T-helper 17 cell (primary cell): ENCODE measurements around the gene HBM. TPM values are rescaled to one million over a fixed set of nuclear protein-coding genes. Genes with fewer than 3 reads are reported as not detected.
"Not testable (repeated sequence)": the region's sequence is repeated elsewhere in the genome, so short reads cannot be mapped to it uniquely, and the experiment has no call there.

Experiments used
- ATAC-seq: fragments of 150-1000 bp; cut with Tn5 transposase; 2 replicates; pipeline ENCODE4 v1.10.0; 2021; ENCODE audit warnings: mild to moderate bottlenecking, moderate library complexity
- DNase-seq, 3 donors: peaks; one replicate each; pipeline versions ENCODE4 v3.0.0 to v3.0.0-alpha.2; 2020 to 2021
- H3K9me3 ChIP-seq: one replicate; pipeline ENCODE4 v1.7.0; 2013; ENCODE audit warnings: low read length, mild to moderate bottlenecking; ENCODE audit not compliant: control insufficient read depth, poor library complexity, severe bottlenecking
- H3K27ac Mint-ChIP-seq: one replicate; pipeline ENCODE4 v1.8.0; 2022; ENCODE audit warnings: mild to moderate bottlenecking, moderate library complexity, mixed read lengths
- H3K27me3 Mint-ChIP-seq: one replicate; pipeline ENCODE4 v1.8.0; 2022; ENCODE audit warnings: mixed read lengths
- H3K36me3 Mint-ChIP-seq: one replicate; pipeline ENCODE4 v1.8.0; 2022; ENCODE audit warnings: low read depth, mixed read lengths
- H3K4me1 Mint-ChIP-seq: one replicate; pipeline ENCODE4 v1.8.0; 2022; ENCODE audit warnings: mild to moderate bottlenecking, mixed read lengths
- H3K4me3 Mint-ChIP-seq: one replicate; pipeline ENCODE4 v1.8.0; 2022; ENCODE audit warnings: mild to moderate bottlenecking, moderate library complexity, mixed read lengths
- total RNA-seq, 4 donors: library from RNA in 2 of 4; stranded (reverse) in 2 of 4; gene quantifications; one replicate each; pipeline ENCODE4 v1.2.3 and lab custom pipeline; 2022 to 2026

The HBM gene, protein sequence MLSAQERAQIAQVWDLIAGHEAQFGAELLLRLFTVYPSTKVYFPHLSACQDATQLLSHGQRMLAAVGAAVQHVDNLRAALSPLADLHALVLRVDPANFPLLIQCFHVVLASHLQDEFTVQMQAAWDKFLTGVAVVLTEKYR
- total RNA-seq (not detected), total RNA-seq (lab: John Stamatoyannopoulos, UW) (0 to 0.12 reads per million in 2 donors)

DNA sequence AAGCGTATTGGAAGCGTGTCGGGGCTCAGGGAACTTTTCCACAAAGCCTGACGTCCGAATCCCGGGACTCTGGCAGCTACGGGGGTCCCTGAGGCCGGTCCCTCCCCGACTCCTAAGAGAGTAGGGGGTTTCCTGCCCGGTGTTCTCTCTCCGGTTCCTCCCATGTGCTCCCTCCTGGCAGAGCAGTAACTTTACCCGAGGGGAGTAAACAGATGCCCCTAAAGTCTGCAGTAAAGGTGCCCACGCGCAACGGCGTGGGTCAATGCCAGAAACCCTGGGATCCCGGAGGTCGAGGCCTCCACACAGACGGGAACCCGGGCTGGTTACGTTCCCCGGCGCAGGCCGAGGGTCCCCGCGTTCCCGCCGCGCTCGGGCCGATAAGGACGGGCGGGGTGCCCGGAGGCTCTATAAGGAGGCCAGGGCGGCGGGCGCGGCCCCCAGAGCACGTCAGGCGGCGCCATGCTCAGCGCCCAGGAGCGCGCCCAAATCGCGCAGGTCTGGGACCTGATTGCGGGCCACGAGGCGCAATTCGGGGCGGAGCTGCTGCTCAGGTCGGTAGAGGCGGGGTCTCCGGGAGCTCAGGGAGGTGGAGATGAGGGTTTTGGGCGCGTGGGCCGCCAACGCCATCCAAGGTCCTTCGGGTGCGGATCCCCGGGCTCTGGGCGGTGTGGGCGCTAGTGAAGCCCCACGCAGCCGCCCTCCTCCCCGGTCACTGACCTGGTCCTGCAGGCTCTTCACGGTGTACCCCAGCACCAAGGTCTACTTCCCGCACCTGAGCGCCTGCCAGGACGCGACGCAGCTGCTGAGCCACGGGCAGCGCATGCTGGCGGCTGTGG, at the start of gene HBM:
HBM (plus strand) TSS at position 440 of the 836 bp plus-strand sequence; CDS start at position 460, 20 bp downstream.
- peak; percentile 53 for ATAC-seq
- DNase-seq: no peak
- H3K4me3 Mint-ChIP-seq: peak within 1 kb of the TSS; percentile 70
- peaks cover 9% of the 10 kb centered on the region for H3K4me1 Mint-ChIP-seq
- H3K27ac Mint-ChIP-seq: no peak within 1 kb of the TSS
- H3K36me3 Mint-ChIP-seq: peaks cover 2% of the 10 kb centered on the region
- H3K9me3 ChIP-seq: no peaks in the 10 kb centered on the region
- peaks cover 36% of the 10 kb centered on the region for H3K27me3 Mint-ChIP-seq

DNA sequence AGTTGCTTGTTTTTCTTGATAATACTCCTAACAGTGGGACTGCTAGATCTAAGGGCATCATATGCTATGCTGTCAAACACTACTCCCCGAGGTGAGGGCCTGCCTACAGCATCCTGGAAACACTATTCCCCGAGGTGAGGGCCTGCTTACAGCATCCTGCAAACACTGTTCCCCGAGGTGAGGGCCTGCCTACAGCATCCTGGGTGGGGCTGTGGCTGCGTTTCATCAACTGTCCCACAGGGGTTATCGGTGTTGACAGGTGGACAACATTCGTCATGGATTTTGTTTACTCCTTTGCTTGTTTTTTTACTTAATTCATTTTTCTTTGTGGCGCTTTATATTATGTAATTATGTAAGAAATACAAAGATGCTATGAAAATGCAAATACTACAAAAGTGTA, 49.8 kb upstream of the HBM start:
- peaks cover 7% of the 10 kb centered on the region for H3K4me1 Mint-ChIP-seq
- H3K9me3 ChIP-seq: no peaks in the 10 kb centered on the region
- no peaks in the 10 kb centered on the region for H3K27me3 Mint-ChIP-seq
- ATAC-seq (no peak), DNase-seq (no peak)
- peaks cover 2% of the 10 kb centered on the region for H3K36me3 Mint-ChIP-seq
- no peak overlapping the region for H3K4me3 Mint-ChIP-seq
- no peak overlapping the region for H3K27ac Mint-ChIP-seq

DNA sequence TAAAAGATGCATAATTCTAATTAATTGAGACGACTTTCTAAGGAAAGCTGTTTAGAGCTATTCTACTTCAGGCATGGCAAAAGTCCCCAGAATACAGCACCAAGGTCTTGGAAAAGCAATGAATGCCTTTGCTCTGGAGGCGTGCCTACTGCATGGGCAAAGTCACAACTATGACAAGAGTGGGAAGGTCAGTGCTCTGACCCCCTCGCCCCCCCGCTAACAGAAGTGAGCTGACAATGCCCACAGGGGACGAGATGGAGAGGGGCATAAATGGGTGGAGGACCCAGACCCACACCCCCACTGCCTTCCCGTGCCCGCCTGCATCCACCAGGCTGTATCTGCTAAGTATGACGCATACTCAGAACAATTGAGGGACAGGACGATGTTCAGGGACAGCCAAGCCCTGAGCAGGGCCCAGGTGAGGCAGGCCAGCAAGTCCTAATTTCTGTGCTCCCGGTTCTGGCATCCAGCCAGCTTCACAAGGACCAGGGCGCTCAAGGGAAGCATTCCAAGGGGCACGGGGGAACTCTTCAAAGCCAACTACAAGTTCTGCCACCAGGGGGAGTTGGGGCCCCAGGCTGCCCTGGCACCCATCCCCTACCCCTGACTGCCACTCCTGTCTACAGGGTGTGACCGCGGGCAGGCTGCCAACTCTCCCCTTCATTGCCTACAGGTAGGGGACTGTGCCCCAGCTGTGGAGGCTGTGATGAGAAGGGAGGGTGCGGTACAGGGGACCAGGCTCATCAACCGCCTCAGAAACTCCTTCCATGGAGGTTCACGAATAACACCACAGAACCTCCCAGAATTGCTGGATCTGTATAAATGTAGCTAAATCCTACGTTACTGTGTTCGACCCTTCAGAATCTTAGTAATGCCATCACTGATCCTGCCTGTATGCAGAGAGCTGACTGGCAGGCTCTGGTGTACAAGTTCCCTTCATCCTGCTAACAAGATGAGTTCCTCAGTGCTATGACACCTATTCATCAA, 48.1 kb upstream of the HBM start:
- ATAC-seq (peak; percentile 79), DNase-seq (peak; percentile 42 to 58 (median 43))
- no peaks in the 10 kb centered on the region for H3K27me3 Mint-ChIP-seq
- peaks cover 7% of the 10 kb centered on the region for H3K4me1 Mint-ChIP-seq
- H3K4me3 Mint-ChIP-seq: no peak overlapping the region
- H3K36me3 Mint-ChIP-seq: peaks cover 2% of the 10 kb centered on the region
- no peaks in the 10 kb centered on the region for H3K9me3 ChIP-seq
- no peak overlapping the region for H3K27ac Mint-ChIP-seq

DNA sequence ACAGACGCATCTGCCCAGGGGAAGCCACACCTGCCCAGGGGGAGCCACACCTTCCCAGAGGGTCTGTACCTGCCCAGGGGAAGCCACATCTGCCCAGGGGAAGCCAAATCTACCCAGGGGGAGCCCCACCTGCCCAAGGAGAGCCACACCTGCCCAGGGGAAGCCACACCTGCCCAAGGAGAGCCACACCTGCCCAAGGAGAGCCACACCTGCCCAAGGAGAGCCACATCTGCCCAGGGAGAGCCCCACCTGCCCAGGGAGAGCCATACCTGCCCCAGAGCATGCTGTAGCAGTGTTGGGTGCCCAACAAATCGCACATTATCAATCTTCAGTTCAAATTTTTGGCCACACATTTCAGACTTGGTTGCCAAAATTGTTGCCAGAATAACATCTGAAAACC, 46.9 kb upstream of the HBM start:
- H3K27ac Mint-ChIP-seq: no peak overlapping the region
- H3K4me1 Mint-ChIP-seq: peaks cover 7% of the 10 kb centered on the region
- DNase-seq: no peak
- no peaks in the 10 kb centered on the region for H3K9me3 ChIP-seq
- H3K27me3 Mint-ChIP-seq: no peaks in the 10 kb centered on the region
- no peak for ATAC-seq
- peaks cover 2% of the 10 kb centered on the region for H3K36me3 Mint-ChIP-seq
- no peak overlapping the region for H3K4me3 Mint-ChIP-seq

DNA sequence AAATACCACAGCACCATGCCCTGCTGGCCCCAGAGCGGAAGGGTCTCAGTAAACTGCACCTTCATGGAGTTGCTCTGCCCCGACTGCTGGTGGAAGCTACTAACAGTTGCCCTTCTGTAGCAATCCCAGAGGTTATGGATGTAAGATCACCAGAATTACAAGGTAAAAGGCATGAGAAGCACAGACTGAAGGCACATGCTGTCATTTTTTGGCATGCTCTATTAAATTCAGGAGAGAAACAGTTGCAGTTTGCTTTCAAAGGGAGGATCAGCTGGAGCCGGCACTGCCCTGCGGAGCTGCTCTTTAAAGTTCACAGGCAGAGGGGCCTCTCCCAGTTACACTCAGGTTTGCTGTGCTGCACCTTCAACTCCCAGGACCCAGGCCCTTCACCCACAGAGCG, 46.5 kb upstream of the HBM start:
- DNase-seq: no peak
- Mint-ChIP-seq H3K4me1 (peaks cover 5% of the 10 kb centered on the region), H3K27ac (no peak overlapping the region), H3K36me3 (peaks cover 2% of the 10 kb centered on the region), H3K27me3 (no peaks in the 10 kb centered on the region), H3K4me3 (no peak overlapping the region)
- no peak for ATAC-seq
- H3K9me3 ChIP-seq: no peaks in the 10 kb centered on the region

DNA sequence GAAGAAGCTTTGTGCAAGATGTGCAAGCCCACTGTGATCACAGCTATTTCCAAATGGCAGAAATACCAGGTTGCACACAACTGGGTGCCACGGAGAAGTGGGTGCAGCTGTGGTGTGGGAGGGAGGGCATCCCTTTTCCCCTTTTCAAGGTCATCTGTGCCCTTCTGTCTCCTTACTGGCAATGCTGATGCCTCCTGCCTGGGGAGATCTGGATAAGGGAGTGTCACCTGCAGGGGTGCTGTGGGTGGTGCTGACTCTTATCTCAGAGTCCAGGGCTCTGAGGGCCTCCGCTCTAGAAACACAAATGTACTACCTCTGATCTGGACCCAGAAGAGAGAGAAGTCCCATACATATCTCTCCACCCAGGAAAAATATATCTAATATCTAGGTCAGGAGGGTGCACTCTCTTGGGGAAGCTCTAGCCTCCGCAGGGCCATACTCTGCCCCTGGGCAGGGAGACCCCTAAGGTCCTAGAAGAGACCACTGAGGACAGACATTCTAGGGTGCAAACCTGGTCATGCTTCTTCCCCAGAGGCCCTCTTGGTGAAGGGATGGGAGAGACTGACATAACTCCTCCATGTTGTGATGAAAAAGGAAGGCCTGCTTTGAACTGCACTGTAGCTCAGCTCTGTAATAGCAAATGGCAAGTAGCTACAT, 45.8 kb upstream of the HBM start:
- no peak overlapping the region for H3K4me3 Mint-ChIP-seq
- peaks cover 5% of the 10 kb centered on the region for H3K4me1 Mint-ChIP-seq
- no peak overlapping the region for H3K27ac Mint-ChIP-seq
- no peaks in the 10 kb centered on the region for H3K27me3 Mint-ChIP-seq
- ATAC-seq: no peak
- no peak for DNase-seq
- no peaks in the 10 kb centered on the region for H3K9me3 ChIP-seq
- peaks cover 2% of the 10 kb centered on the region for H3K36me3 Mint-ChIP-seq

DNA sequence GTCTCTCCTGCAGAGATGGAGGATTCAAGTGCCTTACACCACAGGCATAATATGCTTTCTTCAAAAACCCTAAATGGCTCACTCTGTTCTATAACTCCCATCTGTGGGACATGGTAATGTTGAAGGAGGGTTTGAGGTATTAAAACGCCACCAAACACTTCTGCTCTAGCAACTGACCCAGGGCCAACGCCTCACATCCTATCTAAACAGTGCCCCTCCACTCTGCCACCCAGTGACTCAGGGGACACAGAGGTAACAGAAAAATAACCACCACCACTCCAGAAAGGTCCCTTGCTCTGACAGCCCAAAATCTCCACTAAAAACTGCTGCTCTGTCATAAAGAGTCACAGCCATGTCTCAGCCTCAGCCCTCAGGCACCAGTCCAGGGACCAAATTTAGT, 45.0 kb upstream of the HBM start:
- H3K4me1 Mint-ChIP-seq: peaks cover 7% of the 10 kb centered on the region
- H3K36me3 Mint-ChIP-seq: peaks cover 2% of the 10 kb centered on the region
- no peaks in the 10 kb centered on the region for H3K27me3 Mint-ChIP-seq
- ATAC-seq (no peak), DNase-seq (no peak)
- H3K27ac Mint-ChIP-seq: no peak overlapping the region
- H3K4me3 Mint-ChIP-seq: no peak overlapping the region
- no peaks in the 10 kb centered on the region for H3K9me3 ChIP-seq

DNA sequence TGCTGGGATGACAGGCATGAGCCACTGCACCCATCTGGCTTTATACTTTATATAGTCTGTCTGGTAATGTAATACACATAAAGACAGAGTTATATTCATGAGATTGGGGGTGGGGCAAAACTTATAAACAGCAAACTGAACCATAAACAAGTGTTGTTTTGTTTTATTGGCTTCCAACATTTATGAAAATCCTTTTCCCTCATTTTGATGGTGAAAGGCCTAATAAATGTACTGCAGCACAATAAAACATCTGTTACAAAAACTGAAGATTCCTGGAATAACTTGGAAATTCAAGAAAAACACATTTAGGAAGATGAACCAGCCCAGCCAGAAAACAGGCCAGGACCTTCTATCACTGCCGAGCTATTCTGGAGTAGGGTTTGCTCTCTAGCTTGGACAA, 43.4 kb upstream of the HBM start:
- H3K27ac Mint-ChIP-seq: no peak overlapping the region

DNA sequence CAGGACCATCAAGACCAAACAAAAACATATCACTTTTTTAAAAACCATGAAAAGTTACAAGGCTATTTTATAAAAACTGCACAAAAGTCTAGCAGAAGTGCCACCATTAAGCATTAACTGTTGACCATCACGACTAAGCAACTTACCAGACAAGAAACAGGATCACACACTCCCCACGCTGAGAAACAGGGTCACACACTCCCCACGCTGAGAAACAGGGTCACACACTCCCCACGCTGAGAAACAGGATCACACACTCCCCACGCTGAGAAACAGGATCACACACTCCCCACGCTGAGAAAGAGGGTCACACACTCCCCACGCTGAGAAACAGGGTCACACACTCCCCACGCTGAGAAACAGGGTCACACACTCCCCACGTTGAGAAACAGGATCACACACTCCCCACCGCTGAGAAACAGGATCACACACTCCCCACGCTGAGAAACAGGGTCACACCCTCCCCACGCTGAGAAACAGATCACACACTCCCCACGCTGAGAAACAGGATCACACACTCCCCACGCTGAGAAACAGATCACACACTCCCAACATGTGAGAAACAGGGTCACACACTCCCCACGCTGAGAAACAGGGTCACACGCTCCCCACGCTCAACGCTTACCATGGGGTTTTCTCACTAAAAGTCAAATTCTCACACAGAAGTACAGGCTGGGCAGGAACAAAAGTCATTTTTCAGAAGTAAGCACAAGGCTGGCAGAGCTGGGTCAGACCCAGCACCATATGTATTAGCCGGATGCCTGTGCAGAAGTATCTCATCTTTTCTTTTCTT, 42.0 kb upstream of the HBM start:
- not testable (repeated sequence) for H3K27ac Mint-ChIP-seq, DNase-seq, H3K27me3 Mint-ChIP-seq, H3K36me3 Mint-ChIP-seq, H3K4me1 Mint-ChIP-seq, ATAC-seq, H3K4me3 Mint-ChIP-seq, H3K9me3 ChIP-seq

More for the DNA sequence above, 43.4 kb upstream of the HBM start:
- H3K36me3 Mint-ChIP-seq: no peaks in the 10 kb centered on the region
- no peaks in the 10 kb centered on the region for H3K27me3 Mint-ChIP-seq
- no peaks in the 10 kb centered on the region for H3K9me3 ChIP-seq
- no peak overlapping the region for H3K4me3 Mint-ChIP-seq
- DNase-seq: no peak
- H3K4me1 Mint-ChIP-seq: peaks cover 7% of the 10 kb centered on the region
- no peak for ATAC-seq

DNA sequence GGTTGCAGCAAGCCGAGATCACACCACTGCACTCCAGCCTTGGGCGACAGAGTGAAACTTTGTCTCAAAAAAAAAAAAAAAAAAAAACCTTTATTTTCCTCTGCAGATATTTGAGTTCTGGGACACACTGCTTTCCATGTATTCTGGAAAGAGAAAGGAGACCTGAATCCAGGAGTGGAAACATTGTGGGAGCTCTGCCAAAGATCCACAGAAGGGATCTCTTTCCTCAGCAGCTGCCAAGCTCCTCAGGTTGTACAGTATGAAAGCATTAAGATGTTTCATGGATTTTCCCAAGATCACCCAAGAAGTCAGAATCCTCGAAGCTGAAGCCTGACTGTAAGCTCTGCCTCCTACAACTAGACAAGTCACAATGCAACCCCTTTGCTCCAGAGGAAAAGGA, 40.8 kb upstream of the HBM start:
- Mint-ChIP-seq H3K36me3 (no peaks in the 10 kb centered on the region), H3K4me1 (peaks cover 7% of the 10 kb centered on the region), H3K27ac (no peak overlapping the region), H3K4me3 (no peak overlapping the region), H3K27me3 (no peaks in the 10 kb centered on the region)
- no peak for ATAC-seq
- H3K9me3 ChIP-seq: no peaks in the 10 kb centered on the region
- DNase-seq: no peak

DNA sequence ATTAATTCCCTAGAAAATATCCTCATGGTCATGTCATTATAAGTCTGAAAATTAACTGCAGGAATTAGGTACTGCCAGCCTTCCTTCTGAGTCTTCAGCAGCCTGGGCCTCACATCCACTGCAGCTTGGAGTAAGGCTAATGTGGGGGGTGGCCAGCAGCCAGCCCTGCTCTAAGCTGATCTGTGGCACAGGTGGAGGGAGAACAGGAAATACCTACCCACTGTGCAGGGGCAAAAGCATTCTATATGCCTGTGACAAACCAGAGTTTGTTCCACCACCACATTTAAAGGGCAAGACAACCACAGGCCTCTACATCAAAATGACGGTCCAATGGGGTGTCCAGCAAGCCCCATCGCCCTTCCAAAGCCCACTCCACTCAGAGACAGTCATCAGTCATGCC, 36.7 kb upstream of the HBM start:
- H3K9me3 ChIP-seq: no peaks in the 10 kb centered on the region
- ATAC-seq (no peak), DNase-seq (no peak)
- no peak overlapping the region for H3K27ac Mint-ChIP-seq
- H3K4me1 Mint-ChIP-seq: peaks cover 10% of the 10 kb centered on the region
- H3K4me3 Mint-ChIP-seq: no peak overlapping the region
- H3K27me3 Mint-ChIP-seq: no peaks in the 10 kb centered on the region
- no peaks in the 10 kb centered on the region for H3K36me3 Mint-ChIP-seq

DNA sequence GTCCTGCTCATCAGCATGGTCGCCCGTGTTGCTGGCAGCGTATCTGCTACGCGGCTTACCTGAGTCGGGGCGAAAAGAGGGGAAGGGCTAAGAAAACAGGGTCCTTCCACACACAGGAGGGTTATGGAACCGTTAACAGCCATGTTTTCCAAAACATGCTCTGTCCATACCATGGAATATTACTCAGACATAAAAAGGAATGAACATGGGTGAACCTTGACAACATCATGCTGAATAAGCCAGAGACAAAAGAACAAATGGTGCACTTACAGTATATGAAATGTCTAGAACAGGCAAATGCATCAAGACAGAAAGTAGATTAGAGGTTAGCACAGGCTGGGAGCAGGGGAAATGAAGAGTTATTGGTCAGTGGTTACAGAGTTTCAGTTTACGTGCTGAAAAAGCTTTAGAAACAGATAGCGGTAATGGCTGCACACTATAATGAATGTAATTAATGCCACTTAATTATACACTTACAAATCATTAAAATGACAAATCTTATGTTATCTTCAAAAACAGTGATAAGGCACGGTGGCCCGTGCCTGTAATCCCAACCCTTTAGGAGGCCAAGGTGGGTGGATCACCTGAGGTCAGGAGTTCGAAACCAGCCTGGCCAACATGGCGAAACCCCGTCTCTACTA, 35.1 kb upstream of the HBM start:
- H3K9me3 ChIP-seq: no peaks in the 10 kb centered on the region
- no peak overlapping the region for H3K27ac Mint-ChIP-seq
- peaks cover 10% of the 10 kb centered on the region for H3K4me1 Mint-ChIP-seq
- ATAC-seq (no peak), DNase-seq (no peak)
- no peaks in the 10 kb centered on the region for H3K36me3 Mint-ChIP-seq
- no peaks in the 10 kb centered on the region for H3K27me3 Mint-ChIP-seq
- H3K4me3 Mint-ChIP-seq: no peak overlapping the region
